HCT116 (cell line): ENCODE measurements around the gene HIF1A. TPM values are rescaled to one million over a fixed set of nuclear protein-coding genes. Genes with fewer than 3 reads are reported as not detected.

Source experiments
- ATAC-seq: fragments of 200-7000 bp; cut with Tn5 transposase; 2 replicates; pipeline ENCODE4 v1.9.1; 2020; ENCODE audit warnings: mild to moderate bottlenecking, moderate library complexity
- BruUV-seq: library from RNA; stranded (reverse); fragments of 400-500 nt; replicated peaks from 2 replicates; lab custom pipeline; 2021; lab: Mats Ljungman, UMichigan
- CTCF ChIA-PET: fragments of 300-600 bp; sonication (Branson Sonifier 250); formaldehyde crosslinking; loops from one replicate; lab custom pipeline; 2021; ENCODE audit warnings: antibody characterized with exemption; lab: Charles Lee
- POLR2A ChIA-PET: fragments of 300-600, 350-600 bp; sonication (Branson Sonifier 250); formaldehyde crosslinking; loops from one replicate; lab custom pipeline; 2021; ENCODE audit warnings: antibody characterized with exemption; lab: Charles Lee
- RAD21 ChIA-PET, 2 experiments: fragments of 300-600 bp; sonication (Branson Sonifier 250); formaldehyde crosslinking; loops; one replicate each; lab custom pipeline; 2023; ENCODE audit warnings: low total read pairs in 2 of 2; ENCODE audit not compliant: uncharacterized antibody in 2 of 2, unreplicated experiment in 2 of 2, low non-redundant PET in 1 of 2; lab: Charles Lee
- DNase-seq: peaks from one replicate; pipeline ENCODE4 v3.0.0-alpha.2; 2010; ENCODE audit warnings: low read depth, low spot score
- H2AFZ ChIP-seq: fragments of 200-600 bp; shearing (Covaris generic), sonication (generic); 2 replicates; pipeline ENCODE4 v1.6.1; 2017; ENCODE audit warnings: low read depth, mixed run types, mixed read lengths, antibody characterized with exemption, low read length; ENCODE audit not compliant: poor library complexity, severe bottlenecking
- H3K27ac ChIP-seq: 2 replicates; pipeline ENCODE4 v1.5.1; 2012; ENCODE audit warnings: low read depth, low read length
- H3K27me3 ChIP-seq: fragments of 200-600 bp; sonication (generic); 2 replicates; pipeline ENCODE4 v1.6.1; 2016; ENCODE audit warnings: mixed run types, low read length, mixed read lengths; ENCODE audit not compliant: insufficient read depth
- H3K36me3 ChIP-seq, 2 experiments: fragments of 200-500 bp in 1 of 2; fragments of 200-600 bp in 1 of 2; sonication (Bioruptor generic) in 1 of 2; sonication (generic) in 1 of 2; 2 replicates each; pipeline versions ENCODE4 v1.5.1 to v1.6.1; 2014 to 2016; ENCODE audit warnings: low read length in 2 of 2, inconsistent platforms in 1 of 2, mixed read lengths in 1 of 2, mixed run types in 1 of 2; ENCODE audit not compliant: insufficient read depth in 2 of 2, control insufficient read depth in 1 of 2
- H3K4me1 ChIP-seq, 2 experiments: fragments of 200-600 bp in 1 of 2; sonication (generic) in 1 of 2; 2 replicates each; pipeline versions ENCODE4 v1.5.1 to v1.6.1; 2012 to 2017; ENCODE audit warnings: low read length in 2 of 2, inconsistent platforms in 1 of 2, mild to moderate bottlenecking in 1 of 2, mixed read lengths in 1 of 2, mixed run types in 1 of 2, moderate library complexity in 1 of 2; ENCODE audit not compliant: insufficient read depth in 2 of 2, control insufficient read depth in 1 of 2
- H3K4me2 ChIP-seq: fragments of 200-600 bp; sonication (generic); 2 replicates; pipeline ENCODE4 v1.6.1; 2017; ENCODE audit warnings: mixed run types, low read length, mixed read lengths
- H3K4me3 ChIP-seq, 2 experiments: fragments of 200-600 bp in 1 of 2; sonication (generic) in 1 of 2; replicated peaks in 1 of 2; 2 replicates each; pipeline ENCODE4 v1.5.1; 2011 to 2016; ENCODE audit warnings: low read length in 2 of 2, control low read depth in 1 of 2, low read depth in 1 of 2, mild to moderate bottlenecking in 1 of 2, mixed read lengths in 1 of 2, mixed run types in 1 of 2
- H3K79me2 ChIP-seq: fragments of 200-600 bp; sonication (generic); 2 replicates; pipeline ENCODE4 v1.6.1; 2017; ENCODE audit warnings: mild to moderate bottlenecking, mixed run types, low read length, moderate library complexity, mixed read lengths; ENCODE audit not compliant: insufficient read depth
- H3K9ac ChIP-seq: fragments of 200-600 bp; sonication (generic); 2 replicates; pipeline ENCODE4 v1.6.1; 2016; ENCODE audit warnings: low read length, mixed read lengths
- H3K9me2 ChIP-seq: fragments of 200-600 bp; sonication (generic), shearing (Covaris generic); 2 replicates; pipeline ENCODE4 v1.6.1; 2017; ENCODE audit warnings: mixed run types, mild to moderate bottlenecking, moderate library complexity; ENCODE audit not compliant: insufficient read depth
- H3K9me3 ChIP-seq, 2 experiments: fragments of 200-500 bp in 1 of 2; fragments of 200-600 bp in 1 of 2; sonication (Bioruptor generic) in 1 of 2; sonication (generic) in 1 of 2; 2 replicates each; pipeline ENCODE4 v1.6.1; 2014 to 2017; ENCODE audit warnings: low read length in 2 of 2, mixed read lengths in 2 of 2, inconsistent platforms in 1 of 2, low read depth in 1 of 2, mild to moderate bottlenecking in 1 of 2, mixed run types in 1 of 2, moderate library complexity in 1 of 2; ENCODE audit not compliant: control insufficient read depth in 1 of 2, insufficient read depth in 1 of 2
- H4K20me1 ChIP-seq: fragments of 200-600 bp; sonication (generic), shearing (Covaris generic); 2 replicates; pipeline ENCODE4 v1.6.1; 2017; ENCODE audit warnings: mixed run types, mild to moderate bottlenecking, moderate library complexity; ENCODE audit not compliant: insufficient read depth
- ATF3 ChIP-seq: IDR thresholded peaks from 2 replicates; pipeline ENCODE4 v1.6.1; 2012
- CBX3 ChIP-seq: IDR thresholded peaks from 2 replicates; pipeline ENCODE4 v1.6.1; 2012; ENCODE audit warnings: low read depth
- EZH2 ChIP-seq: fragments of 200-600 bp; sonication (generic); IDR thresholded peaks from 2 replicates; pipeline ENCODE4 v1.6.1; 2017; ENCODE audit warnings: antibody characterized with exemption, mixed run types
- EZH2phosphoT487 ChIP-seq: fragments of 200-600 bp; IDR thresholded peaks from 2 replicates; pipeline ENCODE4 v1.6.1; 2018; ENCODE audit warnings: antibody characterized with exemption, borderline replicate concordance
- RAD21 ChIP-seq: IDR thresholded peaks from 2 replicates; pipeline ENCODE4 v1.6.1; 2012; ENCODE audit warnings: low read depth, mild to moderate bottlenecking
- REST ChIP-seq: IDR thresholded peaks from 2 replicates; pipeline ENCODE4 v1.6.1; 2012; ENCODE audit warnings: low read depth
- SP1 ChIP-seq: IDR thresholded peaks from 2 replicates; pipeline ENCODE4 v1.6.1; 2012; ENCODE audit warnings: low read depth
- SRF ChIP-seq: IDR thresholded peaks from 2 replicates; pipeline ENCODE4 v1.6.1; 2012; ENCODE audit warnings: low read depth
- YY1 ChIP-seq: IDR thresholded peaks from 2 replicates; pipeline ENCODE4 v1.6.1; 2011; ENCODE audit warnings: low read length, low read depth, moderate library complexity, mild to moderate bottlenecking; ENCODE audit not compliant: insufficient replicate concordance; ENCODE audit errors: extremely low read depth
- ZBTB33 ChIP-seq: IDR thresholded peaks from 2 replicates; pipeline ENCODE4 v1.6.1; 2011; ENCODE audit warnings: mild to moderate bottlenecking, low read length, moderate library complexity; ENCODE audit not compliant: insufficient replicate concordance; ENCODE audit errors: extremely low read depth
- ZFX ChIP-seq: fragments of 450-650 bp; IDR thresholded peaks from 2 replicates; pipeline ENCODE4 v1.6.1; 2017
- intact Hi-C: fragments of 100-400 bp; cut with micrococcal nuclease; formaldehyde crosslinking; loops from 2 replicates; pipeline ENCODE4 v1.10.0; 2022
- total RNA-seq: library from RNA; stranded (reverse); gene quantifications from one replicate; pipeline ENCODE4 v1.2.1, GENCODE V29; 2021; ENCODE audit not compliant: unreplicated experiment

Gene HIF1A
- total RNA-seq, 1 experiment from 2014 or later, result 113 TPM

GRCh38 chr14:61695695-61696527 lies 598 bp downstream of the HIF1A start:
- Histone ChIP-seq H3K9me2 (no peaks in the 10 kb centered on the region), H2AFZ (no peak overlapping the region), H3K27ac (peak overlapping the region; percentile 92), H3K36me3 (no peaks in the 10 kb centered on the region), H3K4me1 (peaks cover 11 to 33% of the 10 kb centered on the region in 2 experiments; a peak in 3 of 4 replicates), H3K9me3 (no peaks in the 10 kb centered on the region), H3K79me2 (peaks cover 55% of the 10 kb centered on the region), H4K20me1 (peaks cover 26% of the 10 kb centered on the region; the same call in 1 of the 2 replicates), H3K4me2 (peak overlapping the region; percentile 65), H3K9ac (peak overlapping the region; percentile 92), H3K27me3 (no peaks in the 10 kb centered on the region), H3K4me3 (peak overlapping the region; percentile 88 to 95)
- intact Hi-C loops, result loop anchor here (2.0 kb wide), 1 partner anchor 133 kb away; no protein-coding TSS in a partner anchor
- CTCF ChIA-PET, result no interaction called here
- DNase-seq (no peak), ATAC-seq (peak; percentile 44)
- BruUV-seq, result no TSS peak
- RAD21 ChIA-PET, result interaction anchor here (0.6 kb wide), 2 partner anchors 11 to 220 kb away, joined by 3 read pairs; no protein-coding TSS in a partner anchor
- TF ChIP-seq EZH2phosphoT487 (no peak), ZFX (peak; percentile 86), CBX3 (no peak), YY1 (peak; percentile 54)
- POLR2A ChIA-PET, result interaction anchor here (0.7 to 1.5 kb wide), 17 partner anchors 10 to 235 kb away, joined by 3 to 9 read pairs (median 4); no protein-coding TSS in a partner anchor

- H4K20me1 ChIP-seq, result peaks cover 26% of the 10 kb centered on the region; the same call in 1 of the 2 replicates
- intact Hi-C loops, result no loop called here
- BruUV-seq, result TSS peak; percentile 38
- TF ChIP-seq REST (no peak), RAD21 (no peak), SP1 (no peak), ZFX (no peak), ZBTB33 (no peak), EZH2 (no peak), SRF (no peak), ATF3 (no peak)
These were observed 1.5 kb downstream of the HIF1A start for GRCh38 chr14:61696753-61697318.

More at GRCh38 chr14:61696753-61697318, 1.5 kb downstream of the HIF1A start:
- Histone ChIP-seq H3K36me3 (no peaks in the 10 kb centered on the region), H3K4me1 (peaks cover 11 to 33% of the 10 kb centered on the region in 2 experiments; a peak in 3 of 4 replicates), H2AFZ (no peak overlapping the region), H3K4me2 (peak overlapping the region; percentile 65), H3K27ac (no peak overlapping the region), H3K9me3 (no peaks in the 10 kb centered on the region), H3K9ac (peak overlapping the region; percentile 92), H3K79me2 (peaks cover 64% of the 10 kb centered on the region), H3K4me3 (peak overlapping the region; percentile 88 to 95), H3K9me2 (no peaks in the 10 kb centered on the region), H3K27me3 (no peaks in the 10 kb centered on the region)
- POLR2A ChIA-PET, result no interaction called here
- DNase-seq (no peak), ATAC-seq (no peak)
- RAD21 ChIA-PET, result no interaction called here
- CTCF ChIA-PET, result no interaction called here
